ENCODE measurements around the gene MAP2K2.
A peak's percentile ranks its signal among the peaks of the same experiment; 100 is the strongest.

Gene MAP2K2

DNA sequence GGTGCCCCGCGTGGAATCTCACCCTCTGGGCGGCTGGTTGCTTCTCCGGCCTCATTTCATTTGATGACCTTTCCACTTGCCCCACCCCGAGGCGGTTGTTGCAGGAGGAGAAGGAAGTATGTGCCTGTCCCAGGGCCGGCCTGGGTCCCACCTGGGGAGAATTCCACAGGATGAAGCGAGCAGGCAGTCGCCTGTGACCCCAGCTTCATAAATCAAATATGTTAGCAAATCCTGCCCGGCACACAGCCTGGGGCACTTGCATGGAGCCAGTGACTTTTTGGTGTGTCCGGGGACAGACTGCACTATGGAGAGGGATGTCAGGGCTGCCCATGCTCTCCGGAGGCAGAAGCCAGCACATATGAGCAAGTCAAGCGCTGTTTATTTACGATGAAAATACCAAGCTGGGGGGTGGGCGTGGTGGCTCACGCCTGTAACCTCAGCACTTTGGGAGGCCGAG, 37.5 kb downstream of the MAP2K2 start:
- H3K4me3 ChIP-seq (ENCODE audit: low read length in 2 of 2) = no peak overlapping the region
- H2AFZ ChIP-seq (ENCODE audit: low read length) = no peak overlapping the region
- no peak overlapping the region for H2BK15ac ChIP-seq (ENCODE audit: low read length)
- H2BK5ac ChIP-seq (ENCODE audit: low read length) = no peak overlapping the region
- H3K4me2 ChIP-seq (ENCODE audit: insufficient read depth, low read length, poor library complexity, severe bottlenecking) = no peak overlapping the region
- no peaks in the 10 kb centered on the region for H3K79me1 ChIP-seq (ENCODE audit: low read depth, low read length)
- H3K4me1 ChIP-seq (ENCODE audit: control insufficient read depth in 2 of 2, insufficient read depth in 1 of 2, low read depth in 1 of 2, low read length in 2 of 2) = no peaks in the 10 kb centered on the region
- H3K4ac ChIP-seq (ENCODE audit: low read length) = no peak overlapping the region
- no peaks in the 10 kb centered on the region for H3K9me3 ChIP-seq (replicated peaks in 1 of 2; ENCODE audit: control insufficient read depth in 2 of 2, insufficient read depth in 1 of 2, low read depth in 1 of 2, low read length in 2 of 2)
- no peak overlapping the region for H4K91ac ChIP-seq (ENCODE audit: low read depth, low read length, poor library complexity)
- no peak overlapping the region for H2BK12ac ChIP-seq (ENCODE audit: low read length)
- H3K23ac ChIP-seq (ENCODE audit: low read depth, low read length, poor library complexity) = peak overlapping the region; percentile 43
- H3K18ac ChIP-seq (ENCODE audit: low read length) = peak overlapping the region; percentile 71
- DNase-seq (ENCODE audit: low spot score) = no peak
- H2AK5ac ChIP-seq (ENCODE audit: low read depth, low read length) = peak overlapping the region; percentile 56
- WGBS, 2 donors (ENCODE audit: extremely low coverage in 2 of 2, insufficient read length in 2 of 2, insufficient replicate concordance in 1 of 2) = no CpG with 5 or more reads among the region's 17 CpGs
- no peaks in the 10 kb centered on the region for H3K27me3 ChIP-seq (ENCODE audit: control insufficient read depth in 3 of 3, insufficient read depth in 3 of 3, low read depth in 1 of 3, low read length in 3 of 3)
- H3K27ac ChIP-seq (replicated peaks; ENCODE audit: low read length) = no peak overlapping the region
- H3K36me3 ChIP-seq (replicated peaks in 1 of 2; ENCODE audit: control insufficient read depth in 2 of 2, insufficient read depth in 2 of 2, low read length in 2 of 2) = peaks cover 8 to 23% of the 10 kb centered on the region in 2 donors
- H2BK120ac ChIP-seq (ENCODE audit: low read depth, low read length) = no peak overlapping the region
- no peak overlapping the region for H3K9ac ChIP-seq (ENCODE audit: low read depth, low read length, poor library complexity)
- H3K14ac ChIP-seq (ENCODE audit: low read length) = peak overlapping the region; percentile 8
- H4K8ac ChIP-seq (ENCODE audit: low read depth, low read length) = no peak overlapping the region

DNA sequence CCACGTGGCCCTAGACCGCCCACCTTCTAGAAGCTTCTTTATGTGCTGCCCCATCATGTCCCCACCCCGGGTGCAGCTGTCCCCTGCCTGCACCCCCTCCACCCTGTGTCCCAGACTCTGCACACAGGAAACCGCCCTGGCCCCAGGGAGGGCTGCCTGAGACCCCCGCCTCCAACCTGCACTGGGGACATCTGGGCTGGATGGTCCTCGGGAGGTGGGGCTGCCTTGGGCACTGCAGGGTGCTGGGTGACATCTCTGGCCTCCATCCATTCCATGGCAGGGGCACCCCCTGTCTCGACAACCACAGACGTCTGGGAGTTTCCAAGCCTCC, 39.4 kb downstream of the MAP2K2 start:
- Histone ChIP-seq H4K8ac (ENCODE audit: low read depth, low read length) (no peak overlapping the region), H3K4me3 (ENCODE audit: low read length in 2 of 2) (no peak overlapping the region), H3K9ac (ENCODE audit: low read depth, low read length, poor library complexity) (no peak overlapping the region), H3K27ac (replicated peaks; ENCODE audit: low read length) (no peak overlapping the region), H2BK12ac (ENCODE audit: low read length) (no peak overlapping the region), H4K91ac (ENCODE audit: low read depth, low read length, poor library complexity) (no peak overlapping the region), H3K23ac (ENCODE audit: low read depth, low read length, poor library complexity) (peak overlapping the region; percentile 34), H3K14ac (ENCODE audit: low read length) (no peak overlapping the region), H3K18ac (ENCODE audit: low read length) (peak overlapping the region; percentile 65), H3K79me1 (ENCODE audit: low read depth, low read length) (no peaks in the 10 kb centered on the region), H3K4me1 (ENCODE audit: control insufficient read depth in 2 of 2, insufficient read depth in 1 of 2, low read depth in 1 of 2, low read length in 2 of 2) (no peaks in the 10 kb centered on the region), H3K36me3 (replicated peaks in 1 of 2; ENCODE audit: control insufficient read depth in 2 of 2, insufficient read depth in 2 of 2, low read length in 2 of 2) (peaks cover 2 to 7% of the 10 kb centered on the region in 2 donors), H3K4me2 (ENCODE audit: insufficient read depth, low read length, poor library complexity, severe bottlenecking) (no peak overlapping the region), H3K4ac (ENCODE audit: low read length) (no peak overlapping the region), H2BK5ac (ENCODE audit: low read length) (no peak overlapping the region), H2BK120ac (ENCODE audit: low read depth, low read length) (no peak overlapping the region), H2AK5ac (ENCODE audit: low read depth, low read length) (peak overlapping the region; percentile 66), H2AFZ (ENCODE audit: low read length) (peak overlapping the region; percentile 74), H2BK15ac (ENCODE audit: low read length) (peak overlapping the region; percentile 37), H3K9me3 (replicated peaks in 1 of 2; ENCODE audit: control insufficient read depth in 2 of 2, insufficient read depth in 1 of 2, low read depth in 1 of 2, low read length in 2 of 2) (no peaks in the 10 kb centered on the region), H3K27me3 (ENCODE audit: control insufficient read depth in 3 of 3, insufficient read depth in 3 of 3, low read depth in 1 of 3, low read length in 3 of 3) (no peaks in the 10 kb centered on the region)
- no peak for DNase-seq (ENCODE audit: low spot score)
- no CpG with 5 or more reads among the region's 8 CpGs for WGBS, 2 donors (ENCODE audit: extremely low coverage in 2 of 2, insufficient read length in 2 of 2, insufficient replicate concordance in 1 of 2)

DNA sequence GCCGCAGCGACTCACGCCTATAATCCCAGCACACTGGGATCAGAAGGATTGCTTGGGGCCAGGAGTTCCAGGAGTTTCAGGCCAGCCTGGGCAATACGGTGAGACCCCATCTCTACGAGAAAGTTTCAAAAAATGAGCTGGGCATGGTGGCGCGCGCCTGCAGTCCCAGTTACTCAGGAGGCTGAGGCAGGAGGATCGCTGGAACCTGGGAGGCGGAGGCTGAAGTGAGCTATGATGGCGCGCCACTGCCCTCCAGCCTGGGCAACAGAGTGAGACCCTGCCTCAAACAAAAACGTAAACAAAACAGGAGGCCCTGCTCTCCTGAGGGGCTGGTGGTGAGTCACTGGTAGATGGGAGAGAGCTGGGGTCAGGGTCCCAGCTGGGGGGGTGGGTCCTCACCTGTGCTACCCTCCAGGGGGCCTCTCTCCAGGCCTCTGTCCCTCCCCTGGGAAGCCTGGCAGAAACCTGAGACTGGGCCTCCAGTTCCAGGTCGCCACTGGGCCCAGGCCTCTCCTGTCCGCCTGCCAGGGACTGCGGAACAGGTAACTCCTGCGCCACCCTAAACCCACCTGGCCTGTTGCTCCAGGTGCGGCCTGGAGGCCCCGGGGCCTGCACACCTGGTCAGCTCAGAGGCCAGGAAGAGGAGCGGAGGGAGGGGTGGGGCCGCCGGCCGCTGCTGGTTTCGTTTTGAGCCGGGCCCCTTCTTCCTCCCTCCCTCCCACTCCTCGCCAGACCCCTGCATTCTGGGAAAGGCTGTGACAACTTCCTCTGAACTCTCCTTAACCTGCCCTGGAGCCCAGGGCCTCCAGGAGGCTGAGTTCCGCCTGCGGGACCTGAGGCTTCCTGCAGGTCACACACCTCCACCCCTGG, 40.0 kb downstream of the MAP2K2 start:
- Histone ChIP-seq H3K9ac (ENCODE audit: low read depth, low read length, poor library complexity) (no peak overlapping the region), H3K4me2 (ENCODE audit: insufficient read depth, low read length, poor library complexity, severe bottlenecking) (no peak overlapping the region), H2BK15ac (ENCODE audit: low read length) (peak overlapping the region; percentile 37), H3K79me1 (ENCODE audit: low read depth, low read length) (no peaks in the 10 kb centered on the region), H3K9me3 (replicated peaks in 1 of 2; ENCODE audit: control insufficient read depth in 2 of 2, insufficient read depth in 1 of 2, low read depth in 1 of 2, low read length in 2 of 2) (no peaks in the 10 kb centered on the region), H4K8ac (ENCODE audit: low read depth, low read length) (no peak overlapping the region), H4K91ac (ENCODE audit: low read depth, low read length, poor library complexity) (no peak overlapping the region), H3K4ac (ENCODE audit: low read length) (no peak overlapping the region), H2BK12ac (ENCODE audit: low read length) (no peak overlapping the region), H2BK5ac (ENCODE audit: low read length) (no peak overlapping the region), H3K27ac (replicated peaks; ENCODE audit: low read length) (no peak overlapping the region), H3K23ac (ENCODE audit: low read depth, low read length, poor library complexity) (peak overlapping the region; percentile 34), H3K18ac (ENCODE audit: low read length) (no peak overlapping the region), H3K4me3 (ENCODE audit: low read length in 2 of 2) (no peak overlapping the region), H3K4me1 (ENCODE audit: control insufficient read depth in 2 of 2, insufficient read depth in 1 of 2, low read depth in 1 of 2, low read length in 2 of 2) (no peaks in the 10 kb centered on the region), H2AK5ac (ENCODE audit: low read depth, low read length) (peak overlapping the region; percentile 66), H3K36me3 (replicated peaks in 1 of 2; ENCODE audit: control insufficient read depth in 2 of 2, insufficient read depth in 2 of 2, low read length in 2 of 2) (peaks cover 0 to under 1% of the 10 kb centered on the region in 2 donors), H3K27me3 (ENCODE audit: control insufficient read depth in 3 of 3, insufficient read depth in 3 of 3, low read depth in 1 of 3, low read length in 3 of 3) (no peaks in the 10 kb centered on the region), H3K14ac (ENCODE audit: low read length) (no peak overlapping the region), H2BK120ac (ENCODE audit: low read depth, low read length) (no peak overlapping the region), H2AFZ (ENCODE audit: low read length) (peak overlapping the region; percentile 74)
- no CpG with 5 or more reads among the region's 28 CpGs for WGBS, 2 donors (ENCODE audit: extremely low coverage in 2 of 2, insufficient read length in 2 of 2, insufficient replicate concordance in 1 of 2)
- DNase-seq (ENCODE audit: low spot score) = no peak

DNA sequence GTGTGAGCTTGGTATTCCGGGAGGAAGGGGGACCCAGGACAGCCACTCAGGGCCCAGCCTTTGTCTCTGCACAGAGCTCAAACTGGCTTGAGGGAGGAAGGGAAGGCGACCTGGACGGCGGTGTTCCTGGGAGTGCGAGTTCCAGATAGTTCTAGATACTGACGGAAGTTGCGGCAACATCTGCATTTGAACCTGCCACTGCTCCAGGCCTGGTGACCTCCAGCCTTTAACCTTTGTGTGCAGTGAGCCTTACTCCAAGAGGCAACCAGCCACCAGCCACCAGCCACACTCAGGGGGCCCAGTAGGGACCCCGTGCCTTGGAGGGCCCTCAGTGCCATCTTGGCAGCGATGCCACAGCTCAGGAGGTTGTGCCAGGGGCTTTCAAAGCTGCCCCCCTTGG, 41.8 kb downstream of the MAP2K2 start:
- no peak overlapping the region for H2BK120ac ChIP-seq (ENCODE audit: low read depth, low read length)
- no peak overlapping the region for H3K14ac ChIP-seq (ENCODE audit: low read length)
- H3K23ac ChIP-seq (ENCODE audit: low read depth, low read length, poor library complexity) = no peak overlapping the region
- H3K27me3 ChIP-seq (ENCODE audit: control insufficient read depth in 3 of 3, insufficient read depth in 3 of 3, low read depth in 1 of 3, low read length in 3 of 3) = peaks cover 0 to 2% (median 0%) of the 10 kb centered on the region in 3 experiments
- no peak overlapping the region for H3K4me3 ChIP-seq (ENCODE audit: low read length in 2 of 2)
- H3K4ac ChIP-seq (ENCODE audit: low read length) = no peak overlapping the region
- peak overlapping the region; percentile 83 for H2AFZ ChIP-seq (ENCODE audit: low read length)
- no peak overlapping the region for H2BK5ac ChIP-seq (ENCODE audit: low read length)
- no peak overlapping the region for H4K8ac ChIP-seq (ENCODE audit: low read depth, low read length)
- H3K79me1 ChIP-seq (ENCODE audit: low read depth, low read length) = no peaks in the 10 kb centered on the region
- H3K27ac ChIP-seq (replicated peaks; ENCODE audit: low read length) = no peak overlapping the region
- no CpG with 5 or more reads among the region's 9 CpGs for whole genome bisulfite sequencing, 2 donors (ENCODE audit: extremely low coverage in 2 of 2, insufficient read length in 2 of 2, insufficient replicate concordance in 1 of 2)
- no peaks in the 10 kb centered on the region for H3K36me3 ChIP-seq (replicated peaks in 1 of 2; ENCODE audit: control insufficient read depth in 2 of 2, insufficient read depth in 2 of 2, low read length in 2 of 2)
- H3K4me2 ChIP-seq (ENCODE audit: insufficient read depth, low read length, poor library complexity, severe bottlenecking) = no peak overlapping the region
- peaks cover 0 to 5% of the 10 kb centered on the region in 2 donors for H3K4me1 ChIP-seq (ENCODE audit: control insufficient read depth in 2 of 2, insufficient read depth in 1 of 2, low read depth in 1 of 2, low read length in 2 of 2)
- H2BK12ac ChIP-seq (ENCODE audit: low read length) = no peak overlapping the region
- no peak overlapping the region for H4K91ac ChIP-seq (ENCODE audit: low read depth, low read length, poor library complexity)
- H3K18ac ChIP-seq (ENCODE audit: low read length) = peak overlapping the region; percentile 5
- H3K9ac ChIP-seq (ENCODE audit: low read depth, low read length, poor library complexity) = no peak overlapping the region
- no peak overlapping the region for H2BK15ac ChIP-seq (ENCODE audit: low read length)
- H2AK5ac ChIP-seq (ENCODE audit: low read depth, low read length) = no peak overlapping the region
- DNase-seq (ENCODE audit: low spot score) = no peak
- no peaks in the 10 kb centered on the region for H3K9me3 ChIP-seq (replicated peaks in 1 of 2; ENCODE audit: control insufficient read depth in 2 of 2, insufficient read depth in 1 of 2, low read depth in 1 of 2, low read length in 2 of 2)

Data from neuronal stem cell (in vitro differentiated cells).